HL-60 (cell line): ENCODE data around the gene RPS6KC1.

ENCODE experiments used
- POLR2AphosphoS5 ChIP-seq: IDR thresholded peaks from 2 replicates; pipeline ENCODE4 v1.6.1; 2012; ENCODE audit warnings: low read depth
- SPI1 ChIP-seq: IDR thresholded peaks from 2 replicates; pipeline ENCODE4 v1.6.1; 2012; ENCODE audit warnings: low read depth, mild to moderate bottlenecking, borderline replicate concordance
- TF ChIP-seq, protein P1 (sequence below): IDR thresholded peaks from one replicate; pipeline ENCODE4 v1.5.1; 2011; ENCODE audit warnings: low read length, control low read depth, inconsistent platforms; ENCODE audit not compliant: insufficient read depth
- TF ChIP-seq, protein P2 (sequence below): IDR thresholded peaks from 2 replicates; pipeline ENCODE4 v1.6.1; 2012; ENCODE audit warnings: low read depth; ENCODE audit not compliant: insufficient replicate concordance

DNA sequence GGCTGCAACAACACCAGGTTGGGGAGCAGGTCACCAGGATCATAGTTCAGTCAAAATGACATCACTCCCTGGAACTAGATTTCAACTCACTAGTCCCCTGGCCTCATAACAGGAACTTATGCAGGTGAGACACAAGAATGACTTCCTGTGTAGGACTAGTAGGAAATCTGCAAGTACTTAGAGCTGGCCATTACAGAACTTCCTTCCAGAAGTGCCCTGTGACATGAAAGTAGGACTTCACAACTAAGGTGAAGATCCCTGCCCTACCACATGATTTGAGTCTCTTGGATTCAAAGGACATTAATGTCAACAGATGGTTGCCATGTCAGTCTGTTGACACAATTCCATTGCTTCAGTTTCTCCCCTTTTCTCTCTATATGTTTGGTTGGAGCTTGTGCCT lies 223.1 kb downstream of the RPS6KC1 start:
- TF ChIP-seq, protein P1, sequence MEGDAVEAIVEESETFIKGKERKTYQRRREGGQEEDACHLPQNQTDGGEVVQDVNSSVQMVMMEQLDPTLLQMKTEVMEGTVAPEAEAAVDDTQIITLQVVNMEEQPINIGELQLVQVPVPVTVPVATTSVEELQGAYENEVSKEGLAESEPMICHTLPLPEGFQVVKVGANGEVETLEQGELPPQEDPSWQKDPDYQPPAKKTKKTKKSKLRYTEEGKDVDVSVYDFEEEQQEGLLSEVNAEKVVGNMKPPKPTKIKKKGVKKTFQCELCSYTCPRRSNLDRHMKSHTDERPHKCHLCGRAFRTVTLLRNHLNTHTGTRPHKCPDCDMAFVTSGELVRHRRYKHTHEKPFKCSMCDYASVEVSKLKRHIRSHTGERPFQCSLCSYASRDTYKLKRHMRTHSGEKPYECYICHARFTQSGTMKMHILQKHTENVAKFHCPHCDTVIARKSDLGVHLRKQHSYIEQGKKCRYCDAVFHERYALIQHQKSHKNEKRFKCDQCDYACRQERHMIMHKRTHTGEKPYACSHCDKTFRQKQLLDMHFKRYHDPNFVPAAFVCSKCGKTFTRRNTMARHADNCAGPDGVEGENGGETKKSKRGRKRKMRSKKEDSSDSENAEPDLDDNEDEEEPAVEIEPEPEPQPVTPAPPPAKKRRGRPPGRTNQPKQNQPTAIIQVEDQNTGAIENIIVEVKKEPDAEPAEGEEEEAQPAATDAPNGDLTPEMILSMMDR: no peak
- no peak for TF ChIP-seq POLR2AphosphoS5
- TF ChIP-seq, protein P2, sequence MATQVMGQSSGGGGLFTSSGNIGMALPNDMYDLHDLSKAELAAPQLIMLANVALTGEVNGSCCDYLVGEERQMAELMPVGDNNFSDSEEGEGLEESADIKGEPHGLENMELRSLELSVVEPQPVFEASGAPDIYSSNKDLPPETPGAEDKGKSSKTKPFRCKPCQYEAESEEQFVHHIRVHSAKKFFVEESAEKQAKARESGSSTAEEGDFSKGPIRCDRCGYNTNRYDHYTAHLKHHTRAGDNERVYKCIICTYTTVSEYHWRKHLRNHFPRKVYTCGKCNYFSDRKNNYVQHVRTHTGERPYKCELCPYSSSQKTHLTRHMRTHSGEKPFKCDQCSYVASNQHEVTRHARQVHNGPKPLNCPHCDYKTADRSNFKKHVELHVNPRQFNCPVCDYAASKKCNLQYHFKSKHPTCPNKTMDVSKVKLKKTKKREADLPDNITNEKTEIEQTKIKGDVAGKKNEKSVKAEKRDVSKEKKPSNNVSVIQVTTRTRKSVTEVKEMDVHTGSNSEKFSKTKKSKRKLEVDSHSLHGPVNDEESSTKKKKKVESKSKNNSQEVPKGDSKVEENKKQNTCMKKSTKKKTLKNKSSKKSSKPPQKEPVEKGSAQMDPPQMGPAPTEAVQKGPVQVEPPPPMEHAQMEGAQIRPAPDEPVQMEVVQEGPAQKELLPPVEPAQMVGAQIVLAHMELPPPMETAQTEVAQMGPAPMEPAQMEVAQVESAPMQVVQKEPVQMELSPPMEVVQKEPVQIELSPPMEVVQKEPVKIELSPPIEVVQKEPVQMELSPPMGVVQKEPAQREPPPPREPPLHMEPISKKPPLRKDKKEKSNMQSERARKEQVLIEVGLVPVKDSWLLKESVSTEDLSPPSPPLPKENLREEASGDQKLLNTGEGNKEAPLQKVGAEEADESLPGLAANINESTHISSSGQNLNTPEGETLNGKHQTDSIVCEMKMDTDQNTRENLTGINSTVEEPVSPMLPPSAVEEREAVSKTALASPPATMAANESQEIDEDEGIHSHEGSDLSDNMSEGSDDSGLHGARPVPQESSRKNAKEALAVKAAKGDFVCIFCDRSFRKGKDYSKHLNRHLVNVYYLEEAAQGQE: no peak
- no peak; the same call in 1 of the 2 replicates for TF ChIP-seq SPI1
